IMR-90 (cell line): ENCODE measurements around the gene DBN1. TPM values are rescaled to one million over a fixed set of nuclear protein-coding genes. Genes with fewer than 3 reads are reported as not detected.

ENCODE experiments used
- ATAC-seq: fragments of 200-7000 bp; cut with Tn5 transposase; 2 replicates; pipeline ENCODE4 v1.9.1; 2020; ENCODE audit warnings: low read depth, mild to moderate bottlenecking, moderate library complexity
- BruUV-seq: library from RNA; stranded (reverse); fragments of 400-500 nt; replicated peaks from 2 replicates; lab custom pipeline; 2021; lab: Mats Ljungman, UMichigan
- CTCF ChIA-PET: fragments of 300-600 bp; formaldehyde crosslinking; extraction: SDS; loops from one replicate; lab custom pipeline; 2021; ENCODE audit warnings: antibody characterized with exemption; lab: Yijun Ruan, JAX
- POLR2A ChIA-PET: fragments of 300-600 bp; sonication (Branson Sonifier 250); formaldehyde crosslinking; loops from one replicate; lab custom pipeline; 2022; ENCODE audit warnings: antibody characterized with exemption; ENCODE audit not compliant: unreplicated experiment; lab: Charles Lee
- DNase-seq: peaks from one replicate; pipeline ENCODE4 v3.0.0; 2013
- H2AFZ ChIP-seq: replicated peaks from 2 replicates; pipeline ENCODE3; 2013; ENCODE audit warnings: low read length, mild to moderate bottlenecking; ENCODE audit not compliant: poor library complexity
- H2AK5ac ChIP-seq: 2 replicates; pipeline ENCODE4 v1.6.1; 2013; ENCODE audit warnings: low read depth, low read length, inconsistent platforms
- H2AK9ac ChIP-seq: replicated peaks from 2 replicates; pipeline ENCODE3; 2013; ENCODE audit warnings: mild to moderate bottlenecking, low read depth, low read length, moderate library complexity; ENCODE audit not compliant: poor library complexity
- H2BK120ac ChIP-seq: 2 replicates; pipeline ENCODE4 v1.6.1; 2013; ENCODE audit warnings: low read depth, low read length, inconsistent platforms
- H2BK15ac ChIP-seq: 3 replicates; pipeline ENCODE4 v1.6.1; 2013; ENCODE audit warnings: low read depth, low read length, inconsistent platforms
- H2BK20ac ChIP-seq: 2 replicates; pipeline ENCODE4 v1.6.1; 2013; ENCODE audit warnings: low read depth, mild to moderate bottlenecking, inconsistent platforms, low read length, moderate library complexity
- H2BK5ac ChIP-seq: 2 replicates; pipeline ENCODE4 v1.6.1; 2013; ENCODE audit warnings: mild to moderate bottlenecking, low read depth, low read length, inconsistent platforms; ENCODE audit not compliant: poor library complexity, severe bottlenecking
- H3K14ac ChIP-seq: replicated peaks from 2 replicates; pipeline ENCODE4 v1.6.1; 2013; ENCODE audit warnings: low read depth, low read length, inconsistent platforms
- H3K18ac ChIP-seq: 2 replicates; pipeline ENCODE4 v1.6.1; 2013; ENCODE audit warnings: low read depth, low read length, control low read depth
- H3K23ac ChIP-seq: 2 replicates; pipeline ENCODE4 v1.6.1; 2013; ENCODE audit warnings: low read depth, low read length, inconsistent platforms
- H3K27ac ChIP-seq: 2 replicates; pipeline ENCODE4 v1.5.1; 2013; ENCODE audit warnings: mild to moderate bottlenecking, control low read depth, low read length; ENCODE audit not compliant: insufficient read depth
- H3K27me3 ChIP-seq: 2 replicates; pipeline ENCODE4 v1.6.1; 2013; ENCODE audit warnings: low read length; ENCODE audit not compliant: control insufficient read depth, insufficient read depth
- H3K36me3 ChIP-seq: 2 replicates; pipeline ENCODE4 v1.6.1; 2013; ENCODE audit warnings: low read length, mixed read lengths; ENCODE audit not compliant: control insufficient read depth, insufficient read depth
- H3K4ac ChIP-seq: 2 replicates; pipeline ENCODE4 v1.6.1; 2013; ENCODE audit warnings: low read depth, low read length, inconsistent platforms
- H3K4me1 ChIP-seq: 2 replicates; pipeline ENCODE4 v1.6.1; 2013; ENCODE audit warnings: low read length, mixed read lengths; ENCODE audit not compliant: control insufficient read depth, insufficient read depth
- H3K4me2 ChIP-seq: 2 replicates; pipeline ENCODE4 v1.6.1; 2013; ENCODE audit warnings: low read depth, mild to moderate bottlenecking, control low read depth, low read length, moderate library complexity
- H3K4me3 ChIP-seq: 2 replicates; pipeline ENCODE4 v1.5.1; 2013; ENCODE audit warnings: low read depth, mild to moderate bottlenecking, control low read depth, low read length, moderate library complexity; ENCODE audit not compliant: insufficient read depth
- H3K56ac ChIP-seq: 2 replicates; pipeline ENCODE4 v1.6.1; 2013; ENCODE audit warnings: low read length, inconsistent platforms; ENCODE audit not compliant: insufficient read depth; ENCODE audit errors: extremely low read depth
- H3K79me1 ChIP-seq, 2 experiments: 2 replicates each; pipeline ENCODE4 v1.6.1; 2013; ENCODE audit warnings: low read length in 2 of 2, inconsistent platforms in 1 of 2, low read depth in 1 of 2
- H3K9ac ChIP-seq: 2 replicates; pipeline ENCODE4 v1.6.1; 2013; ENCODE audit warnings: low read depth, low read length, control low read depth
- H3K9me1 ChIP-seq: 2 replicates; pipeline ENCODE4 v1.6.1; 2013; ENCODE audit warnings: low read length, inconsistent platforms; ENCODE audit not compliant: insufficient read depth
- H3K9me3 ChIP-seq: 2 replicates; pipeline ENCODE4 v1.6.1; 2013; ENCODE audit warnings: low read length; ENCODE audit not compliant: control insufficient read depth, insufficient read depth
- H4K20me1 ChIP-seq: 2 replicates; pipeline ENCODE4 v1.6.1; 2013; ENCODE audit warnings: low read length, inconsistent platforms; ENCODE audit not compliant: insufficient read depth
- H4K5ac ChIP-seq: 2 replicates; pipeline ENCODE4 v1.6.1; 2013; ENCODE audit warnings: mild to moderate bottlenecking, low read depth, low read length, control low read depth
- H4K8ac ChIP-seq, 2 experiments: 2 replicates each; pipeline ENCODE4 v1.6.1; 2013; ENCODE audit warnings: low read depth in 2 of 2, low read length in 2 of 2, control low read depth in 1 of 2, inconsistent platforms in 1 of 2
- H4K91ac ChIP-seq: 2 replicates; pipeline ENCODE4 v1.6.1; 2013; ENCODE audit warnings: low read depth, low read length, inconsistent platforms; ENCODE audit not compliant: insufficient read depth
- CTCF ChIP-seq: conservative IDR thresholded peaks from 2 replicates; pipeline ENCODE4 v1.5.1; 2012; ENCODE audit warnings: mild to moderate bottlenecking, low read depth, low read length, improper control_type of control experiment
- FOS ChIP-seq: fragments of 150-350 bp; IDR thresholded peaks from 2 replicates; pipeline ENCODE4 v1.6.1; 2016; ENCODE audit warnings: low read depth, low read length
- MAFK ChIP-seq: IDR thresholded peaks from 2 replicates; pipeline ENCODE4 v1.6.1; 2012; ENCODE audit warnings: low read depth, low read length, improper control_type of control experiment
- MAZ ChIP-seq: IDR thresholded peaks from 2 replicates; pipeline ENCODE4 v1.6.1; 2012; ENCODE audit warnings: low read depth, mild to moderate bottlenecking, low read length, improper control_type of control experiment, moderate library complexity, borderline replicate concordance
- MXI1 ChIP-seq: IDR thresholded peaks from 2 replicates; pipeline ENCODE4 v1.6.1; 2012; ENCODE audit warnings: low read depth, mild to moderate bottlenecking, low read length, moderate library complexity, borderline replicate concordance
- RCOR1 ChIP-seq: IDR thresholded peaks from 2 replicates; pipeline ENCODE4 v1.6.1; 2012; ENCODE audit warnings: mild to moderate bottlenecking, low read length, improper control_type of control experiment; ENCODE audit not compliant: insufficient replicate concordance
- SMC3 ChIP-seq: fragments of 150-350 bp; IDR thresholded peaks from 2 replicates; pipeline ENCODE4 v1.6.1; 2016; ENCODE audit warnings: low read depth, mild to moderate bottlenecking, antibody characterized with exemption, low read length, moderate library complexity
- WGBS, 2 experiments: methylation state at CpG; one replicate each; pipeline versions ENCODE4 v1.1.5 to v1.1.7; 2013; ENCODE audit warnings: missing lambda C conversion rate in 2 of 2; ENCODE audit not compliant: insufficient read length in 1 of 2; ENCODE audit errors: extremely low coverage in 2 of 2; 5-methylcytosine and 5-hydroxymethylcytosine counted together
- dilution Hi-C: fragments of 300-500 bp; cut with HindIII; formaldehyde crosslinking; loops from one replicate; pipeline ENCODE4 v1.14.3; 2018; ENCODE audit warnings: low sequenced_read_pairs; ENCODE audit not compliant: unreplicated experiment
- in situ Hi-C: fragments of 300-500 bp; cut with MboI; formaldehyde crosslinking; loops from 3 replicates; pipeline ENCODE4 v1.14.3; 2019; ENCODE audit warnings: low sequenced_read_pairs, inconsistent platforms, mixed read lengths
- intact Hi-C: fragments of 100-400 bp; cut with micrococcal nuclease; formaldehyde crosslinking; loops from 2 replicates; pipeline ENCODE4 v1.10.0; 2022
- polyA plus RNA-seq, 3 experiments: library from polyadenylated mRNA; depleted of rRNA; stranded (reverse); fragments of >200 nt; gene quantifications; 2 replicates each; pipeline ENCODE4 v1.2.3, GENCODE V29; 2012; ENCODE audit warnings: low replicate concordance in 1 of 3
- total RNA-seq: library from RNA; depleted of rRNA; stranded (reverse); fragments of >200 nt; gene quantifications from 2 replicates; pipeline ENCODE4 v1.2.3, GENCODE V29; 2012

Gene DBN1
- total and polyA plus RNA-seq, 2 of the 4 experiments (the other 2 are of a cell fraction) = 122 to 187 TPM

- peaks cover 7 to 15% of the 10 kb centered on the region in 2 experiments; a peak in 2 of 4 replicates for H3K79me1 ChIP-seq
- dilution Hi-C loops (no loop called here), in situ Hi-C loops (no loop called here), intact Hi-C loops (loop anchor here (1.0 to 2.0 kb wide), 6 partner anchors 98 to 387 kb away; partner anchors contain the start of gene MXD3)
- BruUV-seq = no TSS peak
- H3K56ac ChIP-seq = no peak overlapping the region
- no peaks in the 10 kb centered on the region for H3K27me3 ChIP-seq
- DNase-seq (no peak), ATAC-seq (no peak)
- no peak overlapping the region for H2BK120ac ChIP-seq
- no peak overlapping the region for H4K8ac ChIP-seq
- no peak overlapping the region for H3K4me2 ChIP-seq
- peaks cover 15% of the 10 kb centered on the region; the same call in 1 of the 2 replicates for H3K4me1 ChIP-seq
- no peak overlapping the region for H3K23ac ChIP-seq
- peaks cover 1% of the 10 kb centered on the region; the same call in 1 of the 2 replicates for H3K36me3 ChIP-seq
- no peak overlapping the region for H3K14ac ChIP-seq
- H3K9ac ChIP-seq = no peak overlapping the region
- no peaks in the 10 kb centered on the region for H3K9me3 ChIP-seq
- 70% methylated on average over 8 of the region's 9 CpGs; no CpG with 5 or more reads in 1 of the 2 experiments for WGBS, 2 experiments
- peaks cover 3% of the 10 kb centered on the region for H4K20me1 ChIP-seq
- H3K9me1 ChIP-seq = peaks cover 3% of the 10 kb centered on the region; the same call in 1 of the 2 replicates
- no peak overlapping the region for H2AFZ ChIP-seq
- ChIA-PET POLR2A (no interaction called here), CTCF (interaction anchor here (0.7 to 1.3 kb wide), 6 partner anchors 9 to 98 kb away, joined by 3 to 10 read pairs (median 4); no protein-coding TSS in a partner anchor)
- H3K4me3 ChIP-seq = no peak overlapping the region
- no peak overlapping the region for H2BK15ac ChIP-seq
- H3K27ac ChIP-seq = no peak overlapping the region
- no peak overlapping the region for H2BK20ac ChIP-seq
- no peak overlapping the region for H2BK5ac ChIP-seq
- no peak overlapping the region for H3K4ac ChIP-seq
- H2AK9ac ChIP-seq = peak overlapping the region; percentile 42
- H3K18ac ChIP-seq = no peak overlapping the region
- H2AK5ac ChIP-seq = no peak overlapping the region
- H4K5ac ChIP-seq = no peak overlapping the region
- no peak overlapping the region for H4K91ac ChIP-seq
- no peak for TF ChIP-seq FOS
- TF ChIP-seq SMC3 = no peak
- TF ChIP-seq CTCF = no peak
- no peak for TF ChIP-seq RCOR1
- TF ChIP-seq MAZ = no peak
- no peak for TF ChIP-seq MXI1
- no peak for TF ChIP-seq MAFK
These were observed 28.6 kb upstream of the DBN1 start for GRCh38 chr5:177501874-177502678.
